Coronary artery (tissue), 2 donors: ENCODE data around the gene BIN2.
"Not testable (repeated sequence)": the region's sequence is repeated elsewhere in the genome, so short reads cannot be mapped to it uniquely, and the experiment has no call there.

ENCODE experiments used
- DNase-seq: peaks from one replicate; pipeline ENCODE4 v3.0.0-alpha.2; 2017; ENCODE audit warnings: low spot score
- H3K27ac ChIP-seq, 2 donors: fragments of 200-600 bp; sonication (generic); one replicate each; pipeline ENCODE4 v1.5.1; 2016 to 2019
- H3K4me3 ChIP-seq: fragments of 200-600 bp; sonication (generic); 2 replicates; pipeline ENCODE4 v1.5.1; 2016; ENCODE audit warnings: mild to moderate bottlenecking, moderate library complexity
- CTCF ChIP-seq: fragments of 200-600 bp; sonication (generic); IDR thresholded peaks from one replicate; pipeline ENCODE4 v1.5.1; 2019; ENCODE audit warnings: antibody characterized with exemption

BIN2 gene

GRCh38 chr12:51318846-51319599 lies 5.0 kb downstream of the BIN2 start:
- Histone ChIP-seq H3K27ac (no peak overlapping the region), H3K4me3 (no peak overlapping the region)
- TF ChIP-seq CTCF, result no peak
- DNase-seq, result no peak

GRCh38 chr12:51318057-51318806 lies 5.7 kb downstream of the BIN2 start:
- not testable (repeated sequence) for DNase-seq, H3K4me3 ChIP-seq, H3K27ac ChIP-seq

GRCh38 chr12:51311389-51311788 lies 12.6 kb downstream of the BIN2 start:
- TF ChIP-seq CTCF, result no peak
- no peak for DNase-seq
- Histone ChIP-seq H3K4me3 (no peak overlapping the region), H3K27ac (no peak overlapping the region)

GRCh38 chr12:51307655-51308593 lies 16.1 kb downstream of the BIN2 start:
- no peak for DNase-seq
- H3K27ac ChIP-seq, result no peak overlapping the region
- H3K4me3 ChIP-seq, result no peak overlapping the region
- no peak for TF ChIP-seq CTCF

- no peak for DNase-seq
- H3K4me3 ChIP-seq, result no peak overlapping the region
- no peak overlapping the region for H3K27ac ChIP-seq
- TF ChIP-seq CTCF, result no peak
Observed at GRCh38 chr12:51306507-51306906, 17.5 kb downstream of the BIN2 start.

GRCh38 chr12:51300768-51301167 lies 23.2 kb downstream of the BIN2 start:
- H3K27ac ChIP-seq, DNase-seq, H3K4me3 ChIP-seq: not testable (repeated sequence)

- no peak overlapping the region for H3K27ac ChIP-seq
- TF ChIP-seq CTCF, result no peak
- DNase-seq, result no peak
- H3K4me3 ChIP-seq, result no peak overlapping the region
Observed at GRCh38 chr12:51295651-51296050, 28.3 kb downstream of the BIN2 start.

GRCh38 chr12:51294097-51294496 lies 29.9 kb downstream of the BIN2 start:
- DNase-seq, H3K4me3 ChIP-seq, H3K27ac ChIP-seq: not testable (repeated sequence)
